ENCODE data around the gene RPH3AL. TPM values are rescaled to one million over a fixed set of nuclear protein-coding genes. Genes with fewer than 3 reads are reported as not detected.

RPH3AL gene
- total RNA-seq, 1 donor: 2.0 TPM

DNA sequence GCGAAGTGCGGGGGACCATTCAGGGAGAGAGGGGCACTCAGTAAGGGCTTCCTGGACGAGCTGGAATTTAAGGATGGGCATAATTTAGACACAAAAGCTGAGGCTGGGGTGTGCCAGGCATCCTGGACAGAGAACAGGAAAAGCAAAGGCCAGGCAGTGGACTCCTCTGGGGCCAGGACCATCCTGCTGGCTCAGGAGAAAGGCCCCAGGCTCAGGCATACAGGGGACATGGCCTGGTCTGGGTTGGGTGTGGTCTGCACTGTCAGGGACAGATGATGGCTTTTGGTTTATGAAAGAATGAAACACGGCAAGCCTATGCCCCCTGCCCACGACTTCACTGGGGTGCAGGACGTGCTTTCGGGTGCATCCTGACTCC, 122.2 kb downstream of the RPH3AL start:
- no peak overlapping the region for H3K4me3 ChIP-seq (ENCODE audit: low read depth, low read length)
- no peak for DNase-seq (ENCODE audit: low read depth)
- TF ChIP-seq, protein P1, sequence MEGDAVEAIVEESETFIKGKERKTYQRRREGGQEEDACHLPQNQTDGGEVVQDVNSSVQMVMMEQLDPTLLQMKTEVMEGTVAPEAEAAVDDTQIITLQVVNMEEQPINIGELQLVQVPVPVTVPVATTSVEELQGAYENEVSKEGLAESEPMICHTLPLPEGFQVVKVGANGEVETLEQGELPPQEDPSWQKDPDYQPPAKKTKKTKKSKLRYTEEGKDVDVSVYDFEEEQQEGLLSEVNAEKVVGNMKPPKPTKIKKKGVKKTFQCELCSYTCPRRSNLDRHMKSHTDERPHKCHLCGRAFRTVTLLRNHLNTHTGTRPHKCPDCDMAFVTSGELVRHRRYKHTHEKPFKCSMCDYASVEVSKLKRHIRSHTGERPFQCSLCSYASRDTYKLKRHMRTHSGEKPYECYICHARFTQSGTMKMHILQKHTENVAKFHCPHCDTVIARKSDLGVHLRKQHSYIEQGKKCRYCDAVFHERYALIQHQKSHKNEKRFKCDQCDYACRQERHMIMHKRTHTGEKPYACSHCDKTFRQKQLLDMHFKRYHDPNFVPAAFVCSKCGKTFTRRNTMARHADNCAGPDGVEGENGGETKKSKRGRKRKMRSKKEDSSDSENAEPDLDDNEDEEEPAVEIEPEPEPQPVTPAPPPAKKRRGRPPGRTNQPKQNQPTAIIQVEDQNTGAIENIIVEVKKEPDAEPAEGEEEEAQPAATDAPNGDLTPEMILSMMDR (IDR thresholded peaks at IDR 0.05; ENCODE audit: insufficient read depth, low read length): no peak

DNA sequence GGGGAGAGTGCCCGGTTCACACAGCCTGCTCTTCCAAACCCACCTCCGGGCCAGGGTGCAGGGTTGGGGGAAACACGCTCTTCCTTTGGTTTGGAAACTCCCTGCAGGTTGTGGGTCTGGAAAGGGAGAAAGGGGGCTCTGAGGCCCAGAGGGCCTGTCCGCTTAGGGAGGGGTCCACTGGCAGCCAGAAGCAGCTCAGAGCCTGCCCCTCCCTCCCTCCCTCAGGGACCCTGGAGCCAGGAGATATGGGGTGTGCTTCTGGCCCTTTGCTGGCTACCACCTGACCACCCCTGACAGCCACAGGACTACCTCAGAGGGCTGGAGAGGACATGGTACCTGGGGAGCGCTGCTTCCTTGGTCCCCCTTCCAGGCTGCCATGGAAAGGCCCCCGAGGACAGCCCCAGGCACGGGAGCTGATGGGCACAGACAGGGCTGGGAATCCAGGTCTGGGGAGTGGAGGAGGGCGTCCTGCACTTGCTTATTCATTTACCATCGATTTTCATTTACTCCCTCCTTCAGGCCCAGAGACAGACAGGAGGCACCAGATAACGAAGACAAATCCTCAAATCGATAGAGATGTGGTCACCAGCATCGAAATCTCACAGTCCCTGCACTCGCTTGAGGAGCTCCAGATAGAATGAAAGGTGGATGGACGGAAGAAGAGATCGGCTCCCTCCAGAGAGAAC, 122.8 kb downstream of the RPH3AL start:
- no peak for DNase-seq (ENCODE audit: low read depth)
- no peak overlapping the region for H3K4me3 ChIP-seq (ENCODE audit: low read depth, low read length)
- TF ChIP-seq, protein P1 (IDR thresholded peaks at IDR 0.05; ENCODE audit: insufficient read depth, low read length): no peak

DNA sequence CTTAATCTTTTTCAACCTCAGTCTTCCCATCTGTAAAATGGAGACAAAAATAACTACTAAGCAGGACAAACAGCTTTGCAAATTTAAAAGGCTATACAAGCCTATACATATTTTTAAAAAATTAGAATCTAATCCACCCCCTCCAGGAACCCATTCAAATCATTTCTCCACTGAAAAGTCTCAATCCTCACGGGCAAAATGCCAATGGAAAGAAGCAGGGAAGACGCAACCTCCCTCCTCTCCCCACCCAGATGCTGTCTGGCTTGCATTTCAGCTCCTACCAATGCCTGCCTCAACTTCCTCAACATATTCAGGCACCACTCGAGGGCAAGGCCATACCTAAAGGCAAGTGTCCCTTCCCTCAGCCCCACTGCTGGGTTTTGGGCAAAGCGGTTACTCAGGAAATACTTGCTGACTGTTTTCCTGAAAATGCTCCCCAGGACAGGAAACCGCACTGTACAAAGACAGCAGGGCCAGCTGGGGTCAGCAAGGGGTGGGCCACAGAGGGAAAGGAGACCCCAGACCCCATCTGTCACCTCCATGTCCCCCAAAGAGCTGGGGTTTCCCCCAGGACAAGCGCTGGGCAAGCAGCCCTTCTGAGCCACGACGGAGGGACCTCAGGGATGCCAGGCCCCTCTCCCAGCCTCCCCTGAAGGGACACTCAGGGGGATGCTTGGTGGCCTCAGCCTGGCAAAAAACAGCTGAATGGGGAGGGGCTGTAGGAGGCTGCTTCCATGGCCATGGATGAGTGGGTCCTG, 123.5 kb downstream of the RPH3AL start:
- TF ChIP-seq, protein P1 (IDR thresholded peaks at IDR 0.05; ENCODE audit: insufficient read depth, low read length): no peak
- no peak for DNase-seq (ENCODE audit: low read depth)
- H3K4me3 ChIP-seq (ENCODE audit: low read depth, low read length): no peak overlapping the region

DNA sequence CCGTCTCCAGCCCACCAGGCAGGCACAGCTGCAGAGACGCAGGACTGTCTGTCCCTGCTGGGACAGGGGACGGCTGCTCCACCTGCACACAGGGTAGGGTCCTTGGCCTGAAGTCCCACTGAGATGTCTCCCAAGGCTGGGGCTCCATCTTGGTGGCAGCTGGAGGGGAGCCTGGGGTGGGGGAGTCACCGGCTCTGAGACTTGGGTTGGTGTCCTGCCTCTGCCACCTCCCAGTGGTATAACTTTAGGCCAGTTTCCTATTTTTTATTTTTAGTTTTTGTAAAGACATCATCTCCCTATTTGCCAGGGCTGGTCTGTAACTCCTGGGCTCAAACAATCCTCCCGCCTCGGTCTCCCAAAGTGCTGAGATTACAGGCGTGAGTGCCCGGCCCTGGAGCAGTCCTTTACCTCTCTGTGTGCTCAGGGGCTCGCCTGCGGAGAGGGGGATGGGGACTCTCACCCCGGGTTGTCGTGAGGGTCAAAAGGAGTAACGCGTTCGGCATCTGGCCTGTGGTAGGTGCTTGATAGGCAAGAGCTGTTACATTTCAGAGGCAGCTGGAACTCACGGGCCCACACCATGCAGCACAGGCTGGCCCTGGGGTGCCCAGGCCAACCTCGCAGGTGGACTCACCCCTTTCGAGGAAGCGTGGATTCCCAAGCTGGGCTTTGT, 124.5 kb downstream of the RPH3AL start:
- no peak overlapping the region for H3K4me3 ChIP-seq (ENCODE audit: low read depth, low read length)
- TF ChIP-seq, protein P1 (IDR thresholded peaks at IDR 0.05; ENCODE audit: insufficient read depth, low read length): no peak
- no peak for DNase-seq (ENCODE audit: low read depth)

DNA sequence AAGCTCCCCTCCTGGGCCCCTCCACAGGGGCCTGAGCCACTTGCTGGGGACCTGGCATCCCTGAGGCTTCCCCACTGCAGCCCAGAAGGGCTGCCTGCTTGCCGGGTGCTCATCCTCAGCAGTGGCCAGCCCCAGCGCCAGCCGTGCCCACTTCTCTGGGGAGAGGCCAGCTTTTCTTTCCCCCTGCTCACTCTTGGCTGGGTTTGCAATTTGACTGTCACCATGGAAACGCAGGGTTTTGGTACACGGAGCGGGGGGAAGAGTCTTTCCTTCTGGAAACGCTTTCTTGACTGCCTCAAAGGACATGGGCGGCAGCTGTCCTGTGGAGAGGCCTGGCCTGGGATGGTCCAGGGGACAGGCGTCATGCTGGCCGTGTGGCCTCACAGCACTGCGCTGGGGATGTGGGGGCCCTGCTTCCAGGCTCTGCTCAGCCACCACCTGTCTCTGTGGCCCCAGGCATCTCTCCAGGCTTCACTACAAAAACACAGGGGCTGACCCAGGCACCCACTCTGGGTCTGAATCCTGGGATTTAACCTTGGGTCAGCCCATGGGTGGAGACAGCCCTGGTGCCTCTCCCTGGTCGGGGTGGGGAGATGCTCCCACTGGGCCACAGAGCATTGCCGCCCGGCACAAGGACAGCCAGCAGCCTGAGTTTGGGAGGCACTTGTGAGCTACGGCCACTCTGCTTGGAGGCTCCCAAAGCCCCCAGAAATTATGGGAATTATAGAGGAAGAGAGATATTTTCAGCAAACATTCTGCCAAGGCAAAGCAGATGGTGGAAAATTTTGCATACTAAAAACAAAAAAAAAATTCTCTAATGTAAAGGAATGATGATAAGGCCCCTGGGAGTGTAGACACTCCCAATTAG, 125.3 kb downstream of the RPH3AL start:
- TF ChIP-seq, protein P1 (IDR thresholded peaks at IDR 0.05; ENCODE audit: insufficient read depth, low read length): no peak
- no peak overlapping the region for H3K4me3 ChIP-seq (ENCODE audit: low read depth, low read length)
- no peak for DNase-seq (ENCODE audit: low read depth)
